HL-60 (cell line): Measurements from ENCODE around the gene SPON2.

Experiments used
- DNase-seq, 2 experiments: peaks; one replicate each; pipeline ENCODE4 v3.0.0-alpha.2; 2010 to 2020; ENCODE audit warnings: low read depth in 1 of 2, low spot score in 1 of 2
- H3K27ac ChIP-seq: fragments of 250-450 bp; sonication (Bioruptor Pico); replicated peaks from 2 replicates; pipeline ENCODE4 v1.5.1; 2020; ENCODE audit warnings: mild to moderate bottlenecking, moderate library complexity
- H3K27me3 ChIP-seq: fragments of 250-450 bp; sonication (Bioruptor Pico); 2 replicates; pipeline ENCODE4 v1.5.1; 2021; ENCODE audit warnings: mild to moderate bottlenecking, moderate library complexity; ENCODE audit not compliant: insufficient read depth, poor library complexity, severe bottlenecking
- H3K4me3 ChIP-seq: replicated peaks from 2 replicates; pipeline ENCODE4 v1.5.1; 2011; ENCODE audit warnings: mild to moderate bottlenecking, control low read depth, low read length; ENCODE audit not compliant: insufficient read depth
- GABPA ChIP-seq: IDR thresholded peaks from 2 replicates; pipeline ENCODE4 v1.6.1; 2012; ENCODE audit warnings: low read depth
- POLR2AphosphoS5 ChIP-seq: IDR thresholded peaks from 2 replicates; pipeline ENCODE4 v1.6.1; 2012; ENCODE audit warnings: low read depth
- SPI1 ChIP-seq: IDR thresholded peaks from 2 replicates; pipeline ENCODE4 v1.6.1; 2012; ENCODE audit warnings: low read depth, mild to moderate bottlenecking, borderline replicate concordance
- TF ChIP-seq, protein P1 (sequence below): IDR thresholded peaks from one replicate; pipeline ENCODE4 v1.5.1; 2011; ENCODE audit warnings: low read length, control low read depth, inconsistent platforms; ENCODE audit not compliant: insufficient read depth
- TF ChIP-seq, protein P2 (sequence below): IDR thresholded peaks from 2 replicates; pipeline ENCODE4 v1.6.1; 2012; ENCODE audit warnings: low read depth; ENCODE audit not compliant: insufficient replicate concordance

Gene SPON2

DNA sequence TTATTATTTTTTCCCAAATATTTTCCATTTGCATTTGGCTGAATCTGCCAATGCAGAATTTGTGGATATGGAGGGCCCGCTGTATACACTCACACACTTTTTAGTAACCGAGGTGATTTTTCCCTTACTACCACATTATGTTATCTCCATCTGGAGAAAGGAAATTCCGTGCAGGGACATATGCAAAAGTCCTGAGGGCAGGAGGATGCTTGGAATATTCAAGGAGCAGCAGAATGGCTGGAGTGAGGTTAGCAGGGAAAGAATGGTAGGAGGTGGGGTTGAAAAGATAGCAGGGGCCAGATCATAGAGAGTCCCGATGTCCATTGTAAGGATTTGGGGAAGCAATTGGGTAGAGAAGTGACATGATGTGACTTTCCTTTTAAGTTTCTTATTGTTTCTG lies 47.6 kb downstream of the SPON2 start:
- H3K4me3 ChIP-seq = no peak overlapping the region
- no peak for TF ChIP-seq GABPA
- TF ChIP-seq, protein P1, sequence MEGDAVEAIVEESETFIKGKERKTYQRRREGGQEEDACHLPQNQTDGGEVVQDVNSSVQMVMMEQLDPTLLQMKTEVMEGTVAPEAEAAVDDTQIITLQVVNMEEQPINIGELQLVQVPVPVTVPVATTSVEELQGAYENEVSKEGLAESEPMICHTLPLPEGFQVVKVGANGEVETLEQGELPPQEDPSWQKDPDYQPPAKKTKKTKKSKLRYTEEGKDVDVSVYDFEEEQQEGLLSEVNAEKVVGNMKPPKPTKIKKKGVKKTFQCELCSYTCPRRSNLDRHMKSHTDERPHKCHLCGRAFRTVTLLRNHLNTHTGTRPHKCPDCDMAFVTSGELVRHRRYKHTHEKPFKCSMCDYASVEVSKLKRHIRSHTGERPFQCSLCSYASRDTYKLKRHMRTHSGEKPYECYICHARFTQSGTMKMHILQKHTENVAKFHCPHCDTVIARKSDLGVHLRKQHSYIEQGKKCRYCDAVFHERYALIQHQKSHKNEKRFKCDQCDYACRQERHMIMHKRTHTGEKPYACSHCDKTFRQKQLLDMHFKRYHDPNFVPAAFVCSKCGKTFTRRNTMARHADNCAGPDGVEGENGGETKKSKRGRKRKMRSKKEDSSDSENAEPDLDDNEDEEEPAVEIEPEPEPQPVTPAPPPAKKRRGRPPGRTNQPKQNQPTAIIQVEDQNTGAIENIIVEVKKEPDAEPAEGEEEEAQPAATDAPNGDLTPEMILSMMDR = no peak
- no peak for TF ChIP-seq POLR2AphosphoS5
- TF ChIP-seq SPI1 = no peak
- TF ChIP-seq, protein P2, sequence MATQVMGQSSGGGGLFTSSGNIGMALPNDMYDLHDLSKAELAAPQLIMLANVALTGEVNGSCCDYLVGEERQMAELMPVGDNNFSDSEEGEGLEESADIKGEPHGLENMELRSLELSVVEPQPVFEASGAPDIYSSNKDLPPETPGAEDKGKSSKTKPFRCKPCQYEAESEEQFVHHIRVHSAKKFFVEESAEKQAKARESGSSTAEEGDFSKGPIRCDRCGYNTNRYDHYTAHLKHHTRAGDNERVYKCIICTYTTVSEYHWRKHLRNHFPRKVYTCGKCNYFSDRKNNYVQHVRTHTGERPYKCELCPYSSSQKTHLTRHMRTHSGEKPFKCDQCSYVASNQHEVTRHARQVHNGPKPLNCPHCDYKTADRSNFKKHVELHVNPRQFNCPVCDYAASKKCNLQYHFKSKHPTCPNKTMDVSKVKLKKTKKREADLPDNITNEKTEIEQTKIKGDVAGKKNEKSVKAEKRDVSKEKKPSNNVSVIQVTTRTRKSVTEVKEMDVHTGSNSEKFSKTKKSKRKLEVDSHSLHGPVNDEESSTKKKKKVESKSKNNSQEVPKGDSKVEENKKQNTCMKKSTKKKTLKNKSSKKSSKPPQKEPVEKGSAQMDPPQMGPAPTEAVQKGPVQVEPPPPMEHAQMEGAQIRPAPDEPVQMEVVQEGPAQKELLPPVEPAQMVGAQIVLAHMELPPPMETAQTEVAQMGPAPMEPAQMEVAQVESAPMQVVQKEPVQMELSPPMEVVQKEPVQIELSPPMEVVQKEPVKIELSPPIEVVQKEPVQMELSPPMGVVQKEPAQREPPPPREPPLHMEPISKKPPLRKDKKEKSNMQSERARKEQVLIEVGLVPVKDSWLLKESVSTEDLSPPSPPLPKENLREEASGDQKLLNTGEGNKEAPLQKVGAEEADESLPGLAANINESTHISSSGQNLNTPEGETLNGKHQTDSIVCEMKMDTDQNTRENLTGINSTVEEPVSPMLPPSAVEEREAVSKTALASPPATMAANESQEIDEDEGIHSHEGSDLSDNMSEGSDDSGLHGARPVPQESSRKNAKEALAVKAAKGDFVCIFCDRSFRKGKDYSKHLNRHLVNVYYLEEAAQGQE = no peak
- no peak for DNase-seq

GRCh38 chr4:1122505-1122904 lies 49.9 kb downstream of the SPON2 start:
- DNase-seq = no peak
- no peak overlapping the region for H3K4me3 ChIP-seq
- TF ChIP-seq, protein P1 = no peak
- no peak for TF ChIP-seq SPI1
- TF ChIP-seq, protein P2 = no peak

More for the DNA sequence above, 47.6 kb downstream of the SPON2 start:
- Histone ChIP-seq H3K27ac (no peak overlapping the region), H3K27me3 (peaks cover 10% of the 10 kb centered on the region)

More at GRCh38 chr4:1122505-1122904, 49.9 kb downstream of the SPON2 start:
- peaks cover 12% of the 10 kb centered on the region for H3K27me3 ChIP-seq
- H3K27ac ChIP-seq = no peak overlapping the region
